HG03039 (cell line): ENCODE measurements around the gene PLCH1.

Experiments used
- ATAC-seq: cut with Tn5 transposase; IDR thresholded peaks from one replicate; pipeline ENCODE4 v1.9.1; 2021; ENCODE audit warnings: mild to moderate bottlenecking, moderate library complexity; ENCODE audit not compliant: unreplicated experiment

PLCH1 gene

GRCh38 chr3:155326244-155326643 is 418.6 kb downstream of the PLCH1 start:
- no peak for ATAC-seq
